HCT116 (cell line): ENCODE results near the gene CA7. TPM values are rescaled to one million over a fixed set of nuclear protein-coding genes. Genes with fewer than 3 reads are reported as not detected.

ENCODE experiments used
- ATAC-seq: fragments of 200-7000 bp; cut with Tn5 transposase; 2 replicates; pipeline ENCODE4 v1.9.1; 2020; ENCODE audit warnings: mild to moderate bottlenecking, moderate library complexity
- BruUV-seq: library from RNA; stranded (reverse); fragments of 400-500 nt; replicated peaks from 2 replicates; lab custom pipeline; 2021; lab: Mats Ljungman, UMichigan
- CTCF ChIA-PET: fragments of 300-600 bp; sonication (Branson Sonifier 250); formaldehyde crosslinking; loops from one replicate; lab custom pipeline; 2021; ENCODE audit warnings: antibody characterized with exemption; lab: Charles Lee
- POLR2A ChIA-PET: fragments of 300-600, 350-600 bp; sonication (Branson Sonifier 250); formaldehyde crosslinking; loops from one replicate; lab custom pipeline; 2021; ENCODE audit warnings: antibody characterized with exemption; lab: Charles Lee
- RAD21 ChIA-PET, 2 experiments: fragments of 300-600 bp; sonication (Branson Sonifier 250); formaldehyde crosslinking; loops; one replicate each; lab custom pipeline; 2023; ENCODE audit warnings: low total read pairs in 2 of 2; ENCODE audit not compliant: uncharacterized antibody in 2 of 2, unreplicated experiment in 2 of 2, low non-redundant PET in 1 of 2; lab: Charles Lee
- DNase-seq: peaks from one replicate; pipeline ENCODE4 v3.0.0-alpha.2; 2010; ENCODE audit warnings: low read depth, low spot score
- H2AFZ ChIP-seq: fragments of 200-600 bp; shearing (Covaris generic), sonication (generic); 2 replicates; pipeline ENCODE4 v1.6.1; 2017; ENCODE audit warnings: low read depth, mixed run types, mixed read lengths, antibody characterized with exemption, low read length; ENCODE audit not compliant: poor library complexity, severe bottlenecking
- H3K27ac ChIP-seq: 2 replicates; pipeline ENCODE4 v1.5.1; 2012; ENCODE audit warnings: low read depth, low read length
- H3K27me3 ChIP-seq: fragments of 200-600 bp; sonication (generic); 2 replicates; pipeline ENCODE4 v1.6.1; 2016; ENCODE audit warnings: mixed run types, low read length, mixed read lengths; ENCODE audit not compliant: insufficient read depth
- H3K36me3 ChIP-seq, 2 experiments: fragments of 200-500 bp in 1 of 2; fragments of 200-600 bp in 1 of 2; sonication (Bioruptor generic) in 1 of 2; sonication (generic) in 1 of 2; 2 replicates each; pipeline versions ENCODE4 v1.5.1 to v1.6.1; 2014 to 2016; ENCODE audit warnings: low read length in 2 of 2, inconsistent platforms in 1 of 2, mixed read lengths in 1 of 2, mixed run types in 1 of 2; ENCODE audit not compliant: insufficient read depth in 2 of 2, control insufficient read depth in 1 of 2
- H3K4me1 ChIP-seq, 2 experiments: fragments of 200-600 bp in 1 of 2; sonication (generic) in 1 of 2; 2 replicates each; pipeline versions ENCODE4 v1.5.1 to v1.6.1; 2012 to 2017; ENCODE audit warnings: low read length in 2 of 2, inconsistent platforms in 1 of 2, mild to moderate bottlenecking in 1 of 2, mixed read lengths in 1 of 2, mixed run types in 1 of 2, moderate library complexity in 1 of 2; ENCODE audit not compliant: insufficient read depth in 2 of 2, control insufficient read depth in 1 of 2
- H3K4me2 ChIP-seq: fragments of 200-600 bp; sonication (generic); 2 replicates; pipeline ENCODE4 v1.6.1; 2017; ENCODE audit warnings: mixed run types, low read length, mixed read lengths
- H3K4me3 ChIP-seq, 2 experiments: fragments of 200-600 bp in 1 of 2; sonication (generic) in 1 of 2; replicated peaks in 1 of 2; 2 replicates each; pipeline ENCODE4 v1.5.1; 2011 to 2016; ENCODE audit warnings: low read length in 2 of 2, control low read depth in 1 of 2, low read depth in 1 of 2, mild to moderate bottlenecking in 1 of 2, mixed read lengths in 1 of 2, mixed run types in 1 of 2
- H3K79me2 ChIP-seq: fragments of 200-600 bp; sonication (generic); 2 replicates; pipeline ENCODE4 v1.6.1; 2017; ENCODE audit warnings: mild to moderate bottlenecking, mixed run types, low read length, moderate library complexity, mixed read lengths; ENCODE audit not compliant: insufficient read depth
- H3K9ac ChIP-seq: fragments of 200-600 bp; sonication (generic); 2 replicates; pipeline ENCODE4 v1.6.1; 2016; ENCODE audit warnings: low read length, mixed read lengths
- H3K9me2 ChIP-seq: fragments of 200-600 bp; sonication (generic), shearing (Covaris generic); 2 replicates; pipeline ENCODE4 v1.6.1; 2017; ENCODE audit warnings: mixed run types, mild to moderate bottlenecking, moderate library complexity; ENCODE audit not compliant: insufficient read depth
- H3K9me3 ChIP-seq, 2 experiments: fragments of 200-500 bp in 1 of 2; fragments of 200-600 bp in 1 of 2; sonication (Bioruptor generic) in 1 of 2; sonication (generic) in 1 of 2; 2 replicates each; pipeline ENCODE4 v1.6.1; 2014 to 2017; ENCODE audit warnings: low read length in 2 of 2, mixed read lengths in 2 of 2, inconsistent platforms in 1 of 2, low read depth in 1 of 2, mild to moderate bottlenecking in 1 of 2, mixed run types in 1 of 2, moderate library complexity in 1 of 2; ENCODE audit not compliant: control insufficient read depth in 1 of 2, insufficient read depth in 1 of 2
- H4K20me1 ChIP-seq: fragments of 200-600 bp; sonication (generic), shearing (Covaris generic); 2 replicates; pipeline ENCODE4 v1.6.1; 2017; ENCODE audit warnings: mixed run types, mild to moderate bottlenecking, moderate library complexity; ENCODE audit not compliant: insufficient read depth
- ATF3 ChIP-seq: IDR thresholded peaks from 2 replicates; pipeline ENCODE4 v1.6.1; 2012
- CBX3 ChIP-seq: IDR thresholded peaks from 2 replicates; pipeline ENCODE4 v1.6.1; 2012; ENCODE audit warnings: low read depth
- CEBPB ChIP-seq: IDR thresholded peaks from 2 replicates; pipeline ENCODE4 v1.6.1; 2012; ENCODE audit warnings: low read depth
- CTCF ChIP-seq, 3 experiments: fragments of 200-600 bp in 1 of 3; sonication (generic) in 1 of 3; IDR thresholded peaks in 2 of 3; conservative IDR thresholded peaks in 1 of 3; 2 replicates each; pipeline ENCODE4 v1.5.1; 2012 to 2017; ENCODE audit warnings: low read depth in 2 of 3, low read length in 2 of 3, antibody characterized with exemption in 1 of 3, borderline replicate concordance in 1 of 3, control low read depth in 1 of 3, mild to moderate bottlenecking in 1 of 3, mixed read lengths in 1 of 3, mixed run types in 1 of 3, moderate library complexity in 1 of 3; ENCODE audit not compliant: insufficient read depth in 1 of 3
- EGR1 ChIP-seq: IDR thresholded peaks from 2 replicates; pipeline ENCODE4 v1.6.1; 2012; ENCODE audit warnings: low read depth
- ELF1 ChIP-seq: IDR thresholded peaks from 2 replicates; pipeline ENCODE4 v1.6.1; 2012; ENCODE audit warnings: low read depth, borderline replicate concordance
- EZH2 ChIP-seq: fragments of 200-600 bp; sonication (generic); IDR thresholded peaks from 2 replicates; pipeline ENCODE4 v1.6.1; 2017; ENCODE audit warnings: antibody characterized with exemption, mixed run types
- FOSL1 ChIP-seq: IDR thresholded peaks from 2 replicates; pipeline ENCODE4 v1.6.1; 2012; ENCODE audit warnings: low read depth
- JUND ChIP-seq: IDR thresholded peaks from 2 replicates; pipeline ENCODE4 v1.6.1; 2012
- MAX ChIP-seq: IDR thresholded peaks from 2 replicates; pipeline ENCODE4 v1.6.1; 2012
- POLR2A ChIP-seq: IDR thresholded peaks from 2 replicates; pipeline ENCODE4 v1.7.0; 2011; ENCODE audit warnings: borderline replicate concordance; ENCODE audit not compliant: insufficient read depth, insufficient read length; ENCODE audit errors: extremely low read depth
- RAD21 ChIP-seq: IDR thresholded peaks from 2 replicates; pipeline ENCODE4 v1.6.1; 2012; ENCODE audit warnings: low read depth, mild to moderate bottlenecking
- REST ChIP-seq: IDR thresholded peaks from 2 replicates; pipeline ENCODE4 v1.6.1; 2012; ENCODE audit warnings: low read depth
- SP1 ChIP-seq: IDR thresholded peaks from 2 replicates; pipeline ENCODE4 v1.6.1; 2012; ENCODE audit warnings: low read depth
- SRF ChIP-seq: IDR thresholded peaks from 2 replicates; pipeline ENCODE4 v1.6.1; 2012; ENCODE audit warnings: low read depth
- YY1 ChIP-seq: IDR thresholded peaks from 2 replicates; pipeline ENCODE4 v1.6.1; 2011; ENCODE audit warnings: low read length, low read depth, moderate library complexity, mild to moderate bottlenecking; ENCODE audit not compliant: insufficient replicate concordance; ENCODE audit errors: extremely low read depth
- ZBTB33 ChIP-seq: IDR thresholded peaks from 2 replicates; pipeline ENCODE4 v1.6.1; 2011; ENCODE audit warnings: mild to moderate bottlenecking, low read length, moderate library complexity; ENCODE audit not compliant: insufficient replicate concordance; ENCODE audit errors: extremely low read depth
- ZFX ChIP-seq: fragments of 450-650 bp; IDR thresholded peaks from 2 replicates; pipeline ENCODE4 v1.6.1; 2017
- intact Hi-C: fragments of 100-400 bp; cut with micrococcal nuclease; formaldehyde crosslinking; loops from 2 replicates; pipeline ENCODE4 v1.10.0; 2022
- total RNA-seq: library from RNA; stranded (reverse); gene quantifications from one replicate; pipeline ENCODE4 v1.2.1, GENCODE V29; 2021; ENCODE audit not compliant: unreplicated experiment

The CA7 gene
- total RNA-seq, 1 experiment from 2014 or later, result not detected

GRCh38 chr16:66899945-66900710 lies 55.9 kb downstream of the CA7 start:
- Histone ChIP-seq H3K4me1 (peaks cover 7 to 14% of the 10 kb centered on the region in 2 experiments), H3K27me3 (no peaks in the 10 kb centered on the region), H3K9ac (no peak overlapping the region), H3K9me2 (no peaks in the 10 kb centered on the region), H3K36me3 (no peaks in the 10 kb centered on the region), H2AFZ (no peak overlapping the region), H4K20me1 (no peaks in the 10 kb centered on the region), H3K79me2 (no peaks in the 10 kb centered on the region), H3K4me2 (peak overlapping the region; percentile 11; the same call in 1 of the 2 replicates), H3K27ac (no peak overlapping the region), H3K9me3 (no peaks in the 10 kb centered on the region), H3K4me3 (no peak overlapping the region)
- no peak for TF ChIP-seq RAD21
- TF ChIP-seq MAX, result no peak
- TF ChIP-seq ATF3, result no peak
- no peak for TF ChIP-seq EGR1
- no peak for TF ChIP-seq ZBTB33
- no peak for TF ChIP-seq REST
- TF ChIP-seq CEBPB, result no peak
- no peak for TF ChIP-seq YY1
- TF ChIP-seq POLR2A, result no peak
- no peak for TF ChIP-seq CTCF (IDR thresholded peaks at IDR 0.05 in 2 of 3, conservative IDR thresholded peaks at IDR 0.05 in 1 of 3; ENCODE audit: borderline replicate concordance in 1 of 3, insufficient read depth in 1 of 3, low read depth in 2 of 3, low read length in 2 of 3)
- TF ChIP-seq SP1, result no peak
- TF ChIP-seq CBX3, result no peak
- TF ChIP-seq FOSL1, result no peak
- TF ChIP-seq ZFX, result no peak
- TF ChIP-seq SRF, result no peak
- TF ChIP-seq ELF1, result no peak
- TF ChIP-seq EZH2, result no peak
- no peak for TF ChIP-seq JUND
- DNase-seq, result no peak
- RAD21 ChIA-PET, result no interaction called here
- CTCF ChIA-PET, result interaction anchor here (1.3 kb wide), 1 partner anchor 10 kb away, joined by 6 read pairs; no protein-coding TSS in a partner anchor
- no TSS peak for BruUV-seq
- POLR2A ChIA-PET, result no interaction called here
- no peak for ATAC-seq
- intact Hi-C loops, result loop anchor here (5.0 to 10.0 kb wide), 2 partner anchors 52 to 205 kb away; partner anchors contain the start of gene PHAF1
